GM19239 (cell line): ENCODE measurements around the gene SOX6.
"Not testable (repeated sequence)": the region's sequence is repeated elsewhere in the genome, so short reads cannot be mapped to it uniquely, and the experiment has no call there.

ENCODE experiments used
- DNase-seq: peaks from one replicate; pipeline ENCODE4 v3.0.0; 2011; ENCODE audit warnings: low spot score; ENCODE audit not compliant: insufficient read length
- FAIRE-seq: peaks from 2 replicates; lab custom pipeline; 2011; peaks lifted over from hg19 to GRCh38; lab: Jason Lieb, UNC

Gene SOX6

DNA sequence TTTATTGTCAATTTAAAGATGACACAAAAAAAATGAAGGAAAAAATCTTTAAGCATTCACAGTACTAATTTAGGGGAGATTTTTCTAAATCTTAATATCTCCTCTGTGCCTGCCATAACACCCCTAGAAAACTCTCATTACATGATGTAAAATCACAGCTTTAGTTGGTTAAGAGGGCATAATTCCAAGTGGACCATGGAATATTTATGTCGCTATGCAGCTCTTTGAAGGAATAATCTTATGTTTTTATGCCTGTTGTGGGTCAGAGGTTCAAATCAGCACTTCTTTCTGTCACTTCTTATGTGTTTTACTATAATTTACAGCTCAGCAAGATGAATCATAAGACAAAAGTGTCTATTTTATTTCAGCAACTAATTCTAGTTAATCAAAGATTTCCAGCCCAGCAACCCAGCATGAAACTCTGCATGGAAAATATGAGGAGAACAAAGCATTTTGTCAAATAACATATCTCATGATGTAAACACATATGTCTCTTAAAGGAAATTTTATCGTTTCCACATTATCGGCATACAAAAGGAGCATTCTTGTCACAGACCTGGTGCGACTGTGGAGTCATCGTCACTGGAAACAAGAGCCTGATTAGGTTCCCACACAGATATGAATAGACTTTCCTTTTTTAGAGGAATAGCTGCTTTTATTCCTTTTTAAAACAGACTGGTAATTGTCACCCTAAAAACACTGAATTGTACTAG, 274.8 kb downstream of the SOX6 start:
- DNase-seq, result no peak
- no peak for FAIRE-seq

GRCh38 chr11:16080688-16081381, 275.5 kb downstream of the SOX6 start:
- FAIRE-seq (no peak), DNase-seq (no peak)

DNA sequence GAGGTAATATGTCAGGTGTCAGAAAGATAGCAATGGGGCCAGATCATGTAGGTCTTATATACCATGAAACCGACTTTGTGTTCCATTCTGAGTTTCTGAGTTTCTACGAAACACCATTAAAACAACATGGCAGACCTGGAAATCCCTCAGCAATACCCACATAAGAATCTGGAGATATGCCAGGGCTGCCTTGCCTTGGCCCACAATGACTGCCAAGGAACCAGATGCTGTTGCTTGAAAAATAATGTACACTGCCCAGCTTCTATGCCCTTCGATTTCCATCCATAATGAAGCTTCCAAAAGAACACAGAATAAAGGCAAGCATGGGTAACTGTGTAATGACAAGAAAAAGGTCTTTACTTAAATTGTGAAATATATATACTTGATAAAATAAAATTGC, 277.4 kb downstream of the SOX6 start:
- FAIRE-seq (no peak), DNase-seq (no peak)

DNA sequence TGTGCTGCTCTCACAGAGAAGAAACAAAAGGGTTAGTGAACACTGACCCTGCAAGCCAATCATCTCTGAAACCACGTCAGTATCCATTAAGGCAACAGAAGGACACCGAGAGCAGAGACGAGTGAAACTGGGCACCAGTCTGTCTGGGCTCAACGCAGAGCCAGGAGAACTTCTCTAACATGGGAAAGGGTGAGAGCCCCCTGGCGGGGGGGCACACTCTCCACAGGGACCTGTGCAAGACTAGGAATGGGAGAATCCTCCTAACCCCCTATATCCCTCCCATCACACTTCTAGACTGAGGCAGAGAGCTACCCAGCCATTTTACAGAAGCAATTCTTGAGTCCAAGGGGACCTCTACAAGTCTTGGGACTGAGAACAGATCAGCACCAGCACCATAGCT, 285.8 kb downstream of the SOX6 start:
- DNase-seq, result no peak
- FAIRE-seq, result no peak

GRCh38 chr11:16067268-16067667, 289.1 kb downstream of the SOX6 start:
- FAIRE-seq, DNase-seq: not testable (repeated sequence)

DNA sequence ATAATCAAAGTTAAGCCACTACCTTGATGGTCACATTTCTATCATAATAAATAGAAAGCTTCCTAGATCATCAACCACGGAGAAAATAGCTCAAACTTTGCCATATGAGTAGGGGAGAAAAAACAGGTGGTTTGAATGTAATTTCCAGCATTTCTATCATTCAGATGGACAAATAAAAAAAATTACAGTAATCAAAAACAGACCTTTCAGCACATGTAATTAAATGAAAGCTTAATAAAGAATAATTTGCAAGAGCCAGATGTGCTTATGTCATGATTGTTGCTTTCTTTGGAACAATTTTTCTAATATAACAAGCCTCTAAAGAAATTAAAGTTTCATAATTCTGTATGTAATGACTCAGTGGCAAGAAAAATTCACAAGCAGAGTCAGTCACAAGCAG, 297.0 kb downstream of the SOX6 start:
- no peak for DNase-seq
- no peak for FAIRE-seq

- FAIRE-seq, result no peak
- DNase-seq, result no peak
Observed at GRCh38 chr11:16058671-16059070, 297.7 kb downstream of the SOX6 start.

DNA sequence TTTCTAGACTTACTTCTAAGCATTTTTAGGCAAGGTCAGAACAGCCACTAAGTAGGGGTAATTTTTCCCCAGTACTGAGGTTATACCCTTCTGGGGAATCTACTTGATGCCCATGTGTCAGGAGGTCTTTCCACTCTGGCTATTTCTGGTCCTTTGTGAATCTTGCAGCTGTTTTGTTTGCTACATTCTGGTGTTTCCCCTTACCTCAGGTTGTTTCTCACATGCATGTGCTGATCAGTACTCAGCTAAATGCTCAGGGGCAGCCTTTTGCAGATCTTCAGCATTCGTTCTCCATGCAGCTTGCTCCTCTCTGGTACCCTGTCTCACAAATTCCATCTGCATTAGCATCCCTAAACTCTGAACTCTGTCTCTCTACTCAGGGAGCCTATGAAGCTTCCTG, 303.6 kb downstream of the SOX6 start:
- no peak for FAIRE-seq

GRCh38 chr11:16049611-16050010, 306.7 kb downstream of the SOX6 start:
- DNase-seq (no peak), FAIRE-seq (no peak)

More for the DNA sequence above, 303.6 kb downstream of the SOX6 start:
- no peak for DNase-seq

GRCh38 chr11:16047073-16047472, 309.3 kb downstream of the SOX6 start:
- FAIRE-seq (no peak), DNase-seq (no peak)

- DNase-seq (no peak), FAIRE-seq (no peak)
Observed at GRCh38 chr11:16043617-16044016, 312.7 kb downstream of the SOX6 start.

- no peak for DNase-seq
- no peak for FAIRE-seq
Observed at GRCh38 chr11:16041207-16041606, 315.1 kb downstream of the SOX6 start.

GRCh38 chr11:16040151-16040550, 316.2 kb downstream of the SOX6 start:
- no peak for DNase-seq

DNA sequence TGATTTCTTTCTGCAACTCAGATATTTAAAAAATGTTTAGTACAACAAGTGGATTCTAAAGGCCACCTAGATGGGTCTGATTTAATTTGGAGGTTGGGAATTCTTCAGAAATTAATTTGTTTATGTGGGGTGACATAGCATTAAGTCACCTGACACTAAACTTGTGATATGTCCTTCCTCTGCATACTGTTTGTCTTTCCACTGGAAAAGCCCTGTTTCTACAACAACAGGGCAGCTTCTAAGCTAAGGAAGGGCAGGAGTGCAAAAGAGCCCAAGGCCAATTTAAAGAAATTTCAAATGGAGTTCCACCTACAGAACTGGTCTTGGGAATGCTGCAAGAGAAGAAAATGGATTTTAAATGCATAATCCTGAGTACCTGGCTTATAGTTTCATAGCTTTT, 319.2 kb downstream of the SOX6 start:
- no peak for FAIRE-seq
- DNase-seq, result no peak

More at GRCh38 chr11:16040151-16040550, 316.2 kb downstream of the SOX6 start:
- no peak for FAIRE-seq

DNA sequence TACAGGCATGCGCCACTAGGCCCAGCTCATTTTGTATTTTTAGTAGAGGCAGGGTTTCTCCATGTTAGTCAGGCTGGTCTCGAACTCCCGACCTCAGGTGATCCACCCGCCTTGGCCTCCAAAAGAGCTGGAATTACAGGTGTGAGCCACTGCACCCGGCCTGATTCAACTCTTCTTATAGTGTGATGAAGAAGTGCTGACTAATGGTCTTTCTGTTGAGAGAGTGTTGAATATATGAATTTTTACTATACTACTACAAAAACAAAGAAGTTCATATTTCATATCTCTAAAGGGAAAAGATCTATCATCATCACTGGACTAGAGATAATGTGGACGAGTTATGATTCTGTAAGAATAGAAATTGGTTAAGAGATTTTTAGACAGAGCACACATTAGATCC, 320.1 kb downstream of the SOX6 start:
- FAIRE-seq, result no peak

DNA sequence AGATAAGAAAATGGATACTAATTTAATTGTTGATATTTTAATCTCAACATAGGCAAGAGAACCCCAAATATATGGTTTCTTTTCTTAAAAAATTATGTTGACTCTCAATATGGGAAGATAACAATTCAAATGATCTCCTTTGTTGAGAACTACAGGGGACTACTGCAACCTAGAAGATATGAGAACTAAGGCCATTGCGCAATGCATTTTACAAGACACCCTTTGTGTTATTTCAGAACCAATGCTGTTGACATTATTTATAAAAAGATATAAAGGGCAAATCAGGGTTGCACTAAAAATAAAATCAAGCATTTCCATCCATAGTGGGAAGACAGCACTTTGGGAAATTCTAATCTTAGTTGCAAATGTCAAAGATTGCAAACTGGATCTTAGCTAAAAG, 322.3 kb downstream of the SOX6 start:
- DNase-seq (no peak), FAIRE-seq (no peak)

More for the DNA sequence above, 320.1 kb downstream of the SOX6 start:
- no peak for DNase-seq

- DNase-seq, result no peak
- no peak for FAIRE-seq
Observed at GRCh38 chr11:16032974-16033373, 323.4 kb downstream of the SOX6 start.

- DNase-seq (no peak), FAIRE-seq (no peak)
Observed at GRCh38 chr11:16031210-16031609, 325.1 kb downstream of the SOX6 start.

GRCh38 chr11:16030664-16031063, 325.7 kb downstream of the SOX6 start:
- DNase-seq (no peak), FAIRE-seq (no peak)

DNA sequence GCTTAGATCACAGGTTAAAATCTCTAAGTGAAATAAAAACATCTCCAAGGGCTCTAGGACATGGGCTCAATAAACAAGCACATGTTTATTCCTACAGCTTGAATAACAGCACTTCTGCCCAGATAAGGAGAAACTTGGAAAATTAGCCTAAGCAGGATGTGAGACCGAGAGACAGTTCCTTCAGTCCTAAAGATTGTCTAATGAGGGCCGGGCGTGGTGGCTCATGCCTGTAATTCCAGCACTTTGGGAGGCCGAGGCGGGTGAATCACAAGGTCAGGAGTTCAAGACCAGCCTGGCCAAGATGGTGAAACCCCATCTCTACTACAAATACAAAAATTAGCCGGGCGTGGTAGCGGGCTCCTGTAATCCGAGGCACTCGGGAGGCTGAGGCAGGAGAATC, 327.2 kb downstream of the SOX6 start:
- not testable (repeated sequence) for DNase-seq, FAIRE-seq

DNA sequence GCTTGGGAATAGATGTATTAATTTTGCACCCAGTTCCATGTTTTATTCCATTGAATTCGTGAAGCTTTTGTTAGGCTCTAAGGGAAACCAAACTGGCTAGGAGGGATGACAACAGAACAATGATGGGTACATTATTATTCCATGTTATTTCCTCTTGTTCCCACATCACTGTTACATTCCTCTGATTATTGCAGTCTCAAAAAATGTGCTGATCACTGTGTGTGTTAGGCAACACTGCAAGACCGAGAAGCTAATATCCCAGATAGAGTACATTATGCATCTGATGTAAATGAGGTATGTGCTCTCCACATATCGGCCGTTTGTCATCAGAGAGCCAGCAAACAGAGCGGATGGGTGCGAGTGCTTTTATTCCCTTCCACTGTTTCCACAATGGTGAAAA, 327.9 kb downstream of the SOX6 start:
- no peak for DNase-seq
- FAIRE-seq, result no peak

GRCh38 chr11:16027621-16028020, 328.7 kb downstream of the SOX6 start:
- FAIRE-seq (no peak), DNase-seq (no peak)
